Kidney epithelial cell (primary cell): ENCODE data around the gene UGGT1. TPM values are rescaled to one million over a fixed set of nuclear protein-coding genes. Genes with fewer than 3 reads are reported as not detected.
"Not testable (repeated sequence)": the region's sequence is repeated elsewhere in the genome, so short reads cannot be mapped to it uniquely, and the experiment has no call there.

Source experiments
- DNase-seq: peaks from one replicate; pipeline ENCODE4 v3.0.0-alpha.2; 2010; ENCODE audit warnings: low read depth
- H3K27me3 ChIP-seq: 2 replicates; pipeline ENCODE4 v1.6.0; 2011; ENCODE audit warnings: low read length; ENCODE audit not compliant: control insufficient read depth, insufficient read depth
- H3K36me3 ChIP-seq: 2 replicates; pipeline ENCODE4 v1.5.1; 2011; ENCODE audit warnings: low read length; ENCODE audit not compliant: control insufficient read depth, insufficient read depth
- H3K4me3 ChIP-seq: 2 replicates; pipeline ENCODE4 v1.5.1; 2011; ENCODE audit warnings: low read depth, mild to moderate bottlenecking, control low read depth, low read length
- total RNA-seq: library from RNA; depleted of rRNA; stranded (reverse); fragments of >200 nt; gene quantifications from 2 replicates; pipeline ENCODE4 v1.2.3, GENCODE V29; 2015
- TF ChIP-seq, protein P1 (sequence below): IDR thresholded peaks from 2 replicates; pipeline ENCODE4 v1.5.1; 2011; ENCODE audit warnings: mild to moderate bottlenecking, moderate library complexity, low read length, control low read depth, inconsistent platforms; ENCODE audit not compliant: insufficient read depth, poor library complexity, severe bottlenecking

The UGGT1 gene
- total RNA-seq, 1 donor from 2014 or later, result 67.8 TPM

DNA sequence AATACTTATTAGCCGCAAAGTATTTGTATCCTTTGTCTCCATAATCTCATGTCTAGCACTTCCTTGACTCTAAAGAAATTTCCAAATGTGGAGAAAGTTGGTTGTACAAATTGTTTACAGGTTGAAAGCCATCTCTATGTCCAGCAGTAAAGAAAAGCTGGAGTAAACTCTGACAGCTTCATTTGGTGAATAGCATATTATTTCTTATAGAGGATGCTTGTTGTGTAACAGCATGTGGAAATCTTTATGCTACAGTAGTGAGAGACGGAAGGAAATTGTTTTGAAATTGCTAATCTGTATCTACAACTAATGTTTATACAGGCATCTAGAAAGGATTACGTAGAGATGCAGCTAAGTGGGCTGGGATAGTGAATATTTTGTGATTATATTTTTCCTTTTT is 78.5 kb downstream of the UGGT1 start:
- TF ChIP-seq, protein P1, sequence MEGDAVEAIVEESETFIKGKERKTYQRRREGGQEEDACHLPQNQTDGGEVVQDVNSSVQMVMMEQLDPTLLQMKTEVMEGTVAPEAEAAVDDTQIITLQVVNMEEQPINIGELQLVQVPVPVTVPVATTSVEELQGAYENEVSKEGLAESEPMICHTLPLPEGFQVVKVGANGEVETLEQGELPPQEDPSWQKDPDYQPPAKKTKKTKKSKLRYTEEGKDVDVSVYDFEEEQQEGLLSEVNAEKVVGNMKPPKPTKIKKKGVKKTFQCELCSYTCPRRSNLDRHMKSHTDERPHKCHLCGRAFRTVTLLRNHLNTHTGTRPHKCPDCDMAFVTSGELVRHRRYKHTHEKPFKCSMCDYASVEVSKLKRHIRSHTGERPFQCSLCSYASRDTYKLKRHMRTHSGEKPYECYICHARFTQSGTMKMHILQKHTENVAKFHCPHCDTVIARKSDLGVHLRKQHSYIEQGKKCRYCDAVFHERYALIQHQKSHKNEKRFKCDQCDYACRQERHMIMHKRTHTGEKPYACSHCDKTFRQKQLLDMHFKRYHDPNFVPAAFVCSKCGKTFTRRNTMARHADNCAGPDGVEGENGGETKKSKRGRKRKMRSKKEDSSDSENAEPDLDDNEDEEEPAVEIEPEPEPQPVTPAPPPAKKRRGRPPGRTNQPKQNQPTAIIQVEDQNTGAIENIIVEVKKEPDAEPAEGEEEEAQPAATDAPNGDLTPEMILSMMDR, result no peak
- no peaks in the 10 kb centered on the region for H3K27me3 ChIP-seq
- DNase-seq, result no peak
- peaks cover 4% of the 10 kb centered on the region for H3K36me3 ChIP-seq
- H3K4me3 ChIP-seq, result no peak overlapping the region

DNA sequence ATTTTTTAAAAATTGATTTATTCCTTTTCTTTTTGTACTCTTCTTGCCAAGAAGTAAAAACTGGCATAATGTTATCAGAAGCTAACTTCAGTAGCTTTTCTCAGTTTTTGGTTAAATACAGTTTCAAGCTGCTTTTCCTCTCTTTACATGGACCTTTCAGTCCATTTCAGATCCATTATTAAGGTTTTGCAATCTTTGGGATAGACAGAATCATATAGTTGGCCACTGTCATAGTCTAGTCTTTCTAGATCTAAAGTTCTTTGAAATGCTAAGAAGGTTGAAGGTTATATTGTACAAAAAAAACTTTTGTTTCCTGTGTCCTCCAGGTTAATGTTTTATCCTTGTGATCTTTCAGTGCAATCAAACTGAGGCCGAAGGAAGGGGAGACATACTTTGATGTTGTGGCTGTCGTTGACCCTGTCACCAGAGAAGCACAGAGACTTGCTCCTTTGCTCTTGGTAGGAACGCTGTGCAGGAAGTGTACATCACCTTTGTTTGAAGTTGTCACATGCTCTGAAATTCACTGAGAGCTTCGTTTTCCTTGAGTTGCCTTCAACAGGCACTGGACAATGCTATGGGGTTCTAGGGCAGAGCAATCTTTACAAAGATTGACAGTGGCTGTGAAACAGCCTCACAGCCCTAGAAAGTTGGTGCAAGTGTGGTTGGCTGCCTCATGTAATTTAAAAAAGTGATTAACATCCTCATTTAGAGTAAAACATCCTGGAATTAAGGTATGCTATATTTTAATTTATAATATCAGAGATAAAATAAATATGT is 79.1 kb downstream of the UGGT1 start:
- H3K36me3 ChIP-seq, result peaks cover 4% of the 10 kb centered on the region
- no peaks in the 10 kb centered on the region for H3K27me3 ChIP-seq
- TF ChIP-seq, protein P1, result no peak
- DNase-seq, result no peak
- no peak overlapping the region for H3K4me3 ChIP-seq

DNA sequence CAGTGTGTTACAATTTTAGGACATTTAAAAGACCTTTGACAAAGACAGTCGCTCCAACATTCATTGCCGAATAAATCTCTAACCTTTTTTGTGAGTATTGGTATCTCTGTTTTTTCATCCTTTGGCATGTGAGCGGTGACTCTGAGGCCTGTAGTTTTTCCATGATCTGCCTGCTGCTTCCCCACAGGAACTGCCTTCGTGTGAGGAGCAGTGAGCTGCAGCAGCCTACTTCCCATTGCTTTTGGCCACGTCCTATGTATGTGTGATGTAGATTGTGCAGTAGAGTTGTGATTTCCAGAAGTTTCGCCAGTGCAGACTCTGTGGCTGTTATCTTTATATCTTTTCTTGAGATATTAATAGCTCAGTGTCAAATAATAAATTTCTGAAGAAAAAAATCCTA is 79.8 kb downstream of the UGGT1 start:
- TF ChIP-seq, protein P1, result no peak
- H3K36me3 ChIP-seq, result peaks cover 4% of the 10 kb centered on the region
- no peak overlapping the region for H3K4me3 ChIP-seq
- no peaks in the 10 kb centered on the region for H3K27me3 ChIP-seq
- no peak for DNase-seq

DNA sequence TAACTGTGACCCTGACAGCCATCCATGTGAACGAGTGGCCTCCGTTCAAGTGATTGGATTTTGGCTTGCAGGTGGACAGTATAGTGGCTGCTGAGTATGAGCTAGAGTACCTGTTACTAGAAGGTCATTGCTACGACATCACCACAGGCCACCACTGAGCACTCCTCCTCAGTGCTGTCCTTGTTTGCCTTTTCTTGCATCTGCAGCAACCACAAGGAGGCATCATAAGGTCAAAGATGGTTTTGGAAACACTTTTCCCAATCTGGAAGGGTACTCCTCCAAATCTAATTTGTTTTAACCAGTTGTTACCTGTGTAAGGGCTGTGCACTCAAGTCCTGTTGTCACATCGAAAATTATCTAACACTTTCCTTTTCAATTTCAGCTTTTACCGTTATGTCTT is 81.2 kb downstream of the UGGT1 start:
- peaks cover 5% of the 10 kb centered on the region for H3K36me3 ChIP-seq
- H3K4me3 ChIP-seq, result no peak overlapping the region
- DNase-seq, result no peak
- TF ChIP-seq, protein P1, result no peak
- H3K27me3 ChIP-seq, result no peaks in the 10 kb centered on the region

DNA sequence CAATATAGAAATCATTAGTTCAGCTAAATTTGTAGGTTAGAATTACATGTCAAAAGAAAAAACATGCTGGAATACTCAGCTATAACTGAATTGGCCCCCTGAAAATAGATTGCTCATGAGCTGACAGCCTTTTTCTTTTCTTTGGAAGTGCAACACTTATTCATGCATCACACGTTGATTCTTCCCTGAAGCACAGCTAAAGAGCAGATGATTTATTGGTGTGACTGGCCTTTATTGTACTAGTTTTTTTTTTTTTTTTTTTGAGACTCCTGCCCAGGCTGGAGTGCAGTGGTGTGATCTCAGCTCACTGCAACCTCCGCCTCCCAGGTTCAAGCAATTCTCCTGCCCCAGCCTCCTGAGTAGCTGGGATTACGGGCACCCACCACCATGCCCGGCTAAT is 83.1 kb downstream of the UGGT1 start:
- H3K36me3 ChIP-seq, H3K4me3 ChIP-seq, H3K27me3 ChIP-seq, DNase-seq: not testable (repeated sequence)

DNA sequence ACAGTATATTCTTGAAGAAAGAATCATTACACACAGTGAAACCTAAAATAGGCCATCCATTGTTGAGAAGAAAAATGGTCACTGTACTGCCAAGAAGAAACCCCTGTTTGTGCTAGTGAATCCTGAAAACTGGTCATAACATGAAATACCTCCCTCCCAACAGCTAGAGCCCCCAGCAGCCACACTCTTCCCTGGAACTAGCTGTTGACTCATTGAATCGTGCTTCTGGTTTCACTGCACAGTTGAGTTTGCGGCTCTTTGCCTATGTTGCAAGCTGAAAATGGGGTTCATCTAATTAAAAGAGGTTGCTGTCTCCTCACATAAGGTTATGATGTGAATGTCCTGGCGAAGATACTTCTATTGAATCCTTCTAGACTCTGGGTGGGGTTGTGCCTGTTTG is 86.3 kb downstream of the UGGT1 start:
- Histone ChIP-seq H3K27me3 (no peaks in the 10 kb centered on the region), H3K4me3 (no peak overlapping the region), H3K36me3 (peaks cover 1% of the 10 kb centered on the region)
- DNase-seq, result no peak
- TF ChIP-seq, protein P1, result no peak
